ENCODE measurements around the gene OMP.

- TF ChIP-seq CTCF (IDR thresholded peaks at IDR 0.05) (no peak), POLR2A (IDR thresholded peaks at IDR 0.05) (no peak), POLR2AphosphoS5 (IDR thresholded peaks at IDR 0.05) (no peak)
Measured at GRCh38 chr11:77125191-77125590, 22.6 kb downstream of the OMP start.
